Measurements from ENCODE around the gene PELI3.
A peak's percentile ranks its signal among the peaks of the same experiment; 100 is the strongest.

PELI3 gene

GRCh38 chr11:66476173-66476840 lies 9.6 kb downstream of the PELI3 start:
- no peak for ATAC-seq

GRCh38 chr11:66476841-66477251 lies 10.1 kb downstream of the PELI3 start:
- no peak for ATAC-seq

GRCh38 chr11:66477263-66478201 lies 10.8 kb downstream of the PELI3 start:
- ATAC-seq: no peak

GRCh38 chr11:66478729-66479393 lies 12.2 kb downstream of the PELI3 start:
- ATAC-seq: no peak

GRCh38 chr11:66479394-66480116 lies 12.8 kb downstream of the PELI3 start:
- ATAC-seq: peak in 1 of 2 donors; percentile 8

GRCh38 chr11:66480117-66480938 lies 13.6 kb downstream of the PELI3 start, which contains the start of gene DPP3:
Gene DPP3, plus strand, starts transcription at chr11:66480434. Its CDS starts 1,767 bp downstream, at chr11:66482201.
- peak; percentile 98 for ATAC-seq

GRCh38 chr11:66484806-66485380 lies 18.2 kb downstream of the PELI3 start:
- ATAC-seq: no peak

- ATAC-seq: no peak
Observed at GRCh38 chr11:66488957-66489356, 22.3 kb downstream of the PELI3 start.

GRCh38 chr11:66489636-66490035 lies 22.9 kb downstream of the PELI3 start:
- ATAC-seq: no peak

GRCh38 chr11:66491315-66491935 lies 24.7 kb downstream of the PELI3 start:
- ATAC-seq: no peak

- ATAC-seq: no peak
Observed at GRCh38 chr11:66492161-66492865, 25.6 kb downstream of the PELI3 start.

- ATAC-seq: no peak
Observed at GRCh38 chr11:66493130-66493529, 26.4 kb downstream of the PELI3 start.

GRCh38 chr11:66494458-66494857 lies 27.8 kb downstream of the PELI3 start:
- no peak for ATAC-seq

- ATAC-seq: no peak
Observed at GRCh38 chr11:66494935-66495334, 28.2 kb downstream of the PELI3 start.

GRCh38 chr11:66495401-66495854 lies 28.7 kb downstream of the PELI3 start:
- no peak for ATAC-seq

- ATAC-seq: no peak
Observed at GRCh38 chr11:66497206-66497605, 30.5 kb downstream of the PELI3 start.

- ATAC-seq: no peak
Observed at GRCh38 chr11:66498506-66498905, 31.8 kb downstream of the PELI3 start.

GRCh38 chr11:66505276-66505816 lies 38.6 kb downstream of the PELI3 start:
- ATAC-seq: no peak

GRCh38 chr11:66509131-66509561 lies 42.4 kb downstream of the PELI3 start:
- no peak for ATAC-seq
